Gastroesophageal sphincter (tissue), 3 donors: ENCODE measurements around the gene VAV2.

ENCODE experiments used
- EP300 ChIP-seq: sonication (generic); formaldehyde crosslinking; IDR thresholded peaks from one replicate; pipeline ENCODE4 v1.6.1; 2017; ENCODE audit warnings: antibody characterized with exemption, mild to moderate bottlenecking
- POLR2A ChIP-seq, 2 donors: fragments of 450-650 bp; IDR thresholded peaks; one replicate each; pipeline ENCODE4 v1.6.1; 2017; ENCODE audit warnings: antibody characterized with exemption in 2 of 2, mild to moderate bottlenecking in 2 of 2, moderate library complexity in 1 of 2
- TF ChIP-seq, protein P1 (sequence below), 4 experiments: fragments of 200-600 bp in 2 of 4; fragments of 450-650 bp in 2 of 4; sonication (generic) in 1 of 4; IDR thresholded peaks; one replicate each; pipeline ENCODE4 v1.5.1; 2017 to 2019; ENCODE audit warnings: antibody characterized with exemption in 4 of 4, mild to moderate bottlenecking in 2 of 4, moderate library complexity in 2 of 4

DNA sequence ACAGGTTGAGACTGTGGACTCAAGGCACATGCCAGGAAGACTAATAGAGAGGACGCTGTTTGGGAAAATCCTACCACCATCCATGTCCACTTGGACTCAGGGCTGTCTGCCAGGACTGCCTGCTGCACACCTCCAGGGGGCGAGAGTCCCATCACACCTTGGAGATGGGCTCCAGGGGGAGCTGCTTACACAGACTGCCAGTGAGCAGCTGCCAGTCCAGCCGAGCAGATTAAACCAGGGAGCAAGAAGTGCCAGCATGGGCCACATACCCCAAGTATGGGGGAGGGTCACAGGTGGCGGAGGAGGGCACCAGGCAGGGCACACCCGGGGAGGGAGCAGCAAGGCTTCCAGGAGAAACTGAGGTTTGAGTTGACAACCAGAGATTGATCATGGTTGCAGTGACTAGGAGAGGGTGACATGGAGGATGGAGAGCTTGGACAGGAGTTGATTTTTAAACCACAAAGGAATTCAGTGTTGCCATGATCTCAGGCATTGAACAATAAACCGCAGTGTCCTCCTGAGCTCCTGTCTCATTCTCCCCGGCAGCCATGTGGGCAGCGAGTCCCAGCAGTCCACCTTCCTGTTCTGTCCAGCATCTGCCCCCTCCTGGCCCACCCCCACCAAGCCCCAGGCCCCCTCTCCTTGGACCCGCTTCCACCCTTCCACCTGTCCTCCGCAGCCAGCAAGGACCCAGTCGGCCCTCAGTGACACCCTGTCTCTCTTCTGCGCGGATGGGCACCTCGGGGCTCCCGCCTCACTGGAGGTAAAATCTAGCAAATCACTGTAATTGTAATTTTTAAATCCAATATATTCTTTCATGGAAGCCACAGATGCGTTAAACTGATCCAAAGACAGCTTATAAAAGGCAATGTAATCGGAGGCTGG is 3.1 kb upstream of the VAV2 start:
- TF ChIP-seq, protein P1, sequence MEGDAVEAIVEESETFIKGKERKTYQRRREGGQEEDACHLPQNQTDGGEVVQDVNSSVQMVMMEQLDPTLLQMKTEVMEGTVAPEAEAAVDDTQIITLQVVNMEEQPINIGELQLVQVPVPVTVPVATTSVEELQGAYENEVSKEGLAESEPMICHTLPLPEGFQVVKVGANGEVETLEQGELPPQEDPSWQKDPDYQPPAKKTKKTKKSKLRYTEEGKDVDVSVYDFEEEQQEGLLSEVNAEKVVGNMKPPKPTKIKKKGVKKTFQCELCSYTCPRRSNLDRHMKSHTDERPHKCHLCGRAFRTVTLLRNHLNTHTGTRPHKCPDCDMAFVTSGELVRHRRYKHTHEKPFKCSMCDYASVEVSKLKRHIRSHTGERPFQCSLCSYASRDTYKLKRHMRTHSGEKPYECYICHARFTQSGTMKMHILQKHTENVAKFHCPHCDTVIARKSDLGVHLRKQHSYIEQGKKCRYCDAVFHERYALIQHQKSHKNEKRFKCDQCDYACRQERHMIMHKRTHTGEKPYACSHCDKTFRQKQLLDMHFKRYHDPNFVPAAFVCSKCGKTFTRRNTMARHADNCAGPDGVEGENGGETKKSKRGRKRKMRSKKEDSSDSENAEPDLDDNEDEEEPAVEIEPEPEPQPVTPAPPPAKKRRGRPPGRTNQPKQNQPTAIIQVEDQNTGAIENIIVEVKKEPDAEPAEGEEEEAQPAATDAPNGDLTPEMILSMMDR (IDR thresholded peaks at IDR 0.05): no peak
- TF ChIP-seq POLR2A (IDR thresholded peaks at IDR 0.05) (no peak), EP300 (no peak)
